ENCODE measurements around the gene GPC5. TPM values are rescaled to one million over a fixed set of nuclear protein-coding genes. Genes with fewer than 3 reads are reported as not detected.

GPC5 gene
- total RNA-seq, 4 donors from 2014 or later, result not detected

DNA sequence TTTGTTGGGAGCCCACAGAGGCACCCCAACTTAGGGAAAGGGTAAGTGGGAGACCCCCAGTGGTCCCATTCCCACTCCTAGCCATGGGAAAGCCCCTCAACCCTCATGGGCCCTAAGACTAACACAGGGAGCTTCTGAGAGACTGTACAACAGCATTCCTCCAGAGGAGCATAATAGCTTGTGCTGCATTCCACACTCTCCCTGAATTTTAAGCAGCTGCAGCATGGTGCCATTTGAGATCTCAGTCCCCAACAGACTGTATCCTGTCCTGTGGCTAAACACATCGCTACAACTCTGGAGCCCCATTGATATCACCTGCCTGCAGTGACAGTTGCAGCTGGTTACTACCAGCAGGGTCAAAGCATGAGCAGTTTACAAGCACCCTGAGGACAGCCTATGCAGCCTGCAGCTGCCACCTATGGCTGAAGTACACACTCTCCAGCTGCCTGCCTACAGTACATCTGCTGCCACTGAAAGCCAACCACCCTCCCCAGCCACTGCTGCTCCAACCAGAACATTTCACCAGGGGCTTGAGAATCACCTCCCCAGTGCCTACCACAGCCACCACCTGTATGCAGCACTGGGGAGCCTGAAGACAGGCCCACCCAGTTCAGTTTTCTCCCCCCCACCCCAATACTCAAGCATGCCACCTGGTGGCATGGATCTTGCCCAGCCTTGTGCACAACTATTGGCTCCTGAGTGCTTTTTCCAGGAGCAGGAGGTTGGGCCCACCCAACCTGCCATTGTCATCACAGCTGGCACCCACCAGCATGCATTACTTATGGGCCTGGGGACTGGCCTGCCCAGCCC, 557.3 kb downstream of the GPC5 start:
- TF ChIP-seq, protein P1, sequence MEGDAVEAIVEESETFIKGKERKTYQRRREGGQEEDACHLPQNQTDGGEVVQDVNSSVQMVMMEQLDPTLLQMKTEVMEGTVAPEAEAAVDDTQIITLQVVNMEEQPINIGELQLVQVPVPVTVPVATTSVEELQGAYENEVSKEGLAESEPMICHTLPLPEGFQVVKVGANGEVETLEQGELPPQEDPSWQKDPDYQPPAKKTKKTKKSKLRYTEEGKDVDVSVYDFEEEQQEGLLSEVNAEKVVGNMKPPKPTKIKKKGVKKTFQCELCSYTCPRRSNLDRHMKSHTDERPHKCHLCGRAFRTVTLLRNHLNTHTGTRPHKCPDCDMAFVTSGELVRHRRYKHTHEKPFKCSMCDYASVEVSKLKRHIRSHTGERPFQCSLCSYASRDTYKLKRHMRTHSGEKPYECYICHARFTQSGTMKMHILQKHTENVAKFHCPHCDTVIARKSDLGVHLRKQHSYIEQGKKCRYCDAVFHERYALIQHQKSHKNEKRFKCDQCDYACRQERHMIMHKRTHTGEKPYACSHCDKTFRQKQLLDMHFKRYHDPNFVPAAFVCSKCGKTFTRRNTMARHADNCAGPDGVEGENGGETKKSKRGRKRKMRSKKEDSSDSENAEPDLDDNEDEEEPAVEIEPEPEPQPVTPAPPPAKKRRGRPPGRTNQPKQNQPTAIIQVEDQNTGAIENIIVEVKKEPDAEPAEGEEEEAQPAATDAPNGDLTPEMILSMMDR (IDR thresholded peaks at IDR 0.05 in 4 of 5, conservative IDR thresholded peaks at IDR 0.05 in 1 of 5), result no peak
- TF ChIP-seq POLR2A (IDR thresholded peaks at IDR 0.05), result no peak
- Histone ChIP-seq H3K4me3 (no peak overlapping the region), H3K4me1 (no peaks in the 10 kb centered on the region), H3K27me3 (no peaks in the 10 kb centered on the region), H3K27ac (no peak overlapping the region), H3K9me3 (no peaks in the 10 kb centered on the region), H3K36me3 (no peaks in the 10 kb centered on the region)
- ATAC-seq (no peak), DNase-seq (no peak)
- in situ Hi-C loops (cut with MboI; ENCODE audit: low sequenced_read_pairs in 4 of 4) (no loop called here), intact Hi-C loops (cut with DNase I; ENCODE audit: low total_unique reads) (no loop called here)

DNA sequence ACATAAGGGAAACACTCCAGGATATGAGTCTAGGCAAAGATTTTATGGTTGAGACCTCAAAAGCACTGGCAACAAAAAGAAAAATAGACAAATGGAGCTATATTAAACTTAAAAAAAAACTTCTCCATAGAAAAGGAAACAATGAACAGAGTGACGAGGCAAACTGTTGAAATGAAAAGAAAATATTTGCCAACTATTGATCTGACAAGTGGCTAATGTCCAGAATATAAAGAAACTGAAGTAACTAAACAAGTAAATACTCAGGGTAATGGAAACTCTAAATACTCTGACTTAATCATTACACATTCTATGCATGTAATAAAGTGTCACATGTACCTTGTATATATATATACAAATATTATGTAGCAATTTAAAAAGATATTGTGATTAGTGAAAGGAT, 562.5 kb downstream of the GPC5 start:
- intact Hi-C loops (cut with DNase I; ENCODE audit: low total_unique reads) (no loop called here), in situ Hi-C loops (cut with MboI; ENCODE audit: low sequenced_read_pairs in 4 of 4) (no loop called here)
- H3K4me1 ChIP-seq, result no peaks in the 10 kb centered on the region
- TF ChIP-seq, protein P1 (IDR thresholded peaks at IDR 0.05 in 4 of 5, conservative IDR thresholded peaks at IDR 0.05 in 1 of 5), result no peak
- no peak for TF ChIP-seq POLR2A (IDR thresholded peaks at IDR 0.05)
- no peak for DNase-seq
- no peaks in the 10 kb centered on the region for H3K9me3 ChIP-seq
- H3K27me3 ChIP-seq, result no peaks in the 10 kb centered on the region
- no peaks in the 10 kb centered on the region for H3K36me3 ChIP-seq
- H3K4me3 ChIP-seq, result no peak overlapping the region
- no peak for ATAC-seq
- H3K27ac ChIP-seq, result no peak overlapping the region

DNA sequence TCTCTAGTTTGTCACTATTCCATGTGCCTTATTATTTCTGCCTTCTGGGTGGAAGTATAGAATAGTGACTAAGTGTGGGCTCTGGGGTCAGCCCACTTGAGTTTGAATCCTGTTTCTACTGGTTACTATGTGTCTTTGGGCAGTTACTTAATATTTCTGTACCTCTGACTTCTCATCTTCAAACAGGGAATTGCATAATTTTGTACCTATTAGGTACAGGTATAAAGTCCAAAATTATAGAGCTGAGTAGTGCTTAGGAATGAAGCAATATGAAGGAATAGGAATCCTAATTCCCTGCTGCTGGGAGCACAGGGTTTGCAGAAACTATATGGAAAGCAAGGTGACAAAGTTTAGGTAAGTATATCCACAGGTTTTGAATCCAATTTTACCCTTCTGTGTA, 564.5 kb downstream of the GPC5 start:
- TF ChIP-seq, protein P1 (IDR thresholded peaks at IDR 0.05 in 4 of 5, conservative IDR thresholded peaks at IDR 0.05 in 1 of 5), result no peak
- TF ChIP-seq POLR2A (IDR thresholded peaks at IDR 0.05), result no peak
- H3K27ac ChIP-seq, result no peak overlapping the region
- no peaks in the 10 kb centered on the region for H3K36me3 ChIP-seq
- ATAC-seq (no peak), DNase-seq (no peak)
- H3K4me1 ChIP-seq, result no peaks in the 10 kb centered on the region
- in situ Hi-C loops (cut with MboI; ENCODE audit: low sequenced_read_pairs in 4 of 4) (no loop called here), intact Hi-C loops (cut with DNase I; ENCODE audit: low total_unique reads) (no loop called here)
- no peaks in the 10 kb centered on the region for H3K9me3 ChIP-seq
- H3K4me3 ChIP-seq, result no peak overlapping the region
- H3K27me3 ChIP-seq, result no peaks in the 10 kb centered on the region

DNA sequence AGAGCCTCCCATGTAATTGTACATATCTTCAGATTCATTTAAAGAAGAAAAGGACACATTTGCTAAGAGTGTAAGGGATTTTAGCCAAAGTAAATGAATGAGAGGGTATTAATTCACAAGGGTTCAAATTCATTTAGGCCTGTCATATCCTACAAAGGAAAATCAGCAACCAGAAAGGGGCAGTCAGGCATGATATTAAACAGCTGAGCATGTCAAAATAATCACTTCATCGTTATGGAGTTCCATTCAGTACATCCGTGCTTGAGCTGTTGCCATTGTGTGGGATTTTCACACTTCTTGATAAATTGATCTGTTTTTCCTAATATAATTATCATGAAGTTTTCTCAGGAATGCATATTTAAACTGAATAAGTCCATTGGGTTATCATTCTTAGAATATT, 567.1 kb downstream of the GPC5 start:
- intact Hi-C loops (cut with DNase I; ENCODE audit: low total_unique reads) (no loop called here), in situ Hi-C loops (cut with MboI; ENCODE audit: low sequenced_read_pairs in 4 of 4) (no loop called here)
- Histone ChIP-seq H3K9me3 (no peaks in the 10 kb centered on the region), H3K36me3 (no peaks in the 10 kb centered on the region), H3K4me1 (no peaks in the 10 kb centered on the region), H3K27me3 (no peaks in the 10 kb centered on the region), H3K4me3 (no peak overlapping the region), H3K27ac (no peak overlapping the region)
- DNase-seq (no peak), ATAC-seq (no peak)
- TF ChIP-seq POLR2A (IDR thresholded peaks at IDR 0.05), result no peak
- TF ChIP-seq, protein P1 (IDR thresholded peaks at IDR 0.05 in 4 of 5, conservative IDR thresholded peaks at IDR 0.05 in 1 of 5), result no peak

DNA sequence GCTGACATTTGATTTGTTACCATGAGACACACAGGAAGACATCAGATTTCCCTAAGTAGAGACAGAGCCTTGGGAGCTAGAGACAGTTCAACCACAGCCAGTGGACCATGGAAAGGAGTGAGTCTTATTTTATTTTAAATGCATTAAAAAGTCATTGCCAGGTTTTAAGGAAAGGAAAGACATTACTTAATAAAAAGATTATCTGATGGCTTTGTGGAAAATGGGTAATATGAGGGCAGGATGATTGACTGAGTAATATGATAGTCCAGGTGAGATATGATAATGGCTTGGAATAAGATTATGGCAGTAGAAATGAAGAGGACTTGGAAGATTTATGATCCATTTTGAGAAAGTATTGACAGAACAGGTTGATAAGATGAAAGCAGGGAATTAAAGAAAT, 580.1 kb downstream of the GPC5 start:
- TF ChIP-seq, protein P1 (IDR thresholded peaks at IDR 0.05 in 4 of 5, conservative IDR thresholded peaks at IDR 0.05 in 1 of 5), result no peak
- no peak for TF ChIP-seq POLR2A (IDR thresholded peaks at IDR 0.05)
- no peaks in the 10 kb centered on the region for H3K36me3 ChIP-seq
- no peaks in the 10 kb centered on the region for H3K9me3 ChIP-seq
- H3K27me3 ChIP-seq, result no peaks in the 10 kb centered on the region
- intact Hi-C loops (cut with DNase I; ENCODE audit: low total_unique reads), result no loop called here
- in situ Hi-C loops (cut with MboI; ENCODE audit: low sequenced_read_pairs in 4 of 4), result no loop called here
- no peak overlapping the region for H3K4me3 ChIP-seq
- no peak for DNase-seq
- ATAC-seq, result no peak
- H3K4me1 ChIP-seq, result no peaks in the 10 kb centered on the region
- no peak overlapping the region for H3K27ac ChIP-seq

Data from gastrocnemius medialis (tissue), 4 donors.